ENCODE data around the gene SLC44A5.

Gene SLC44A5

GRCh38 chr1:75539230-75540116 is 71.4 kb downstream of the SLC44A5 start:
- Histone ChIP-seq H4K20me1 (no peaks in the 10 kb centered on the region), H3K4me2 (no peak overlapping the region)

GRCh38 chr1:75533085-75533484 is 77.8 kb downstream of the SLC44A5 start:
- Histone ChIP-seq H3K4me1 (no peaks in the 10 kb centered on the region), H3K27me3 (no peaks in the 10 kb centered on the region)

More at GRCh38 chr1:75539230-75540116, 71.4 kb downstream of the SLC44A5 start:
- Histone ChIP-seq H3K4me3 (no peak overlapping the region), H3K4me1 (no peaks in the 10 kb centered on the region), H3K36me3 (no peaks in the 10 kb centered on the region), H3K27ac (no peak overlapping the region), H3K27me3 (no peaks in the 10 kb centered on the region), H3K9me3 (replicated peaks in 1 of 11) (no peaks in the 10 kb centered on the region; a peak in 1 of 22 replicates), H3K9ac (no peak overlapping the region)
- no peak for TF ChIP-seq Cebpa-rat (IDR thresholded peaks at IDR 0.05)

GRCh38 chr1:75531570-75531969 is 79.3 kb downstream of the SLC44A5 start:
- Histone ChIP-seq H3K4me3 (no peak overlapping the region), H4K20me1 (no peaks in the 10 kb centered on the region), H3K27me3 (no peaks in the 10 kb centered on the region), H3K9ac (no peak overlapping the region), H3K4me2 (no peak overlapping the region), H3K9me3 (replicated peaks in 1 of 11) (no peaks in the 10 kb centered on the region; a peak in 1 of 22 replicates), H3K36me3 (no peaks in the 10 kb centered on the region), H3K27ac (no peak overlapping the region), H3K4me1 (no peaks in the 10 kb centered on the region)
- TF ChIP-seq Cebpa-rat (IDR thresholded peaks at IDR 0.05) = no peak

More at GRCh38 chr1:75533085-75533484, 77.8 kb downstream of the SLC44A5 start:
- TF ChIP-seq Cebpa-rat (IDR thresholded peaks at IDR 0.05) = no peak
- Histone ChIP-seq H3K4me3 (no peak overlapping the region), H3K36me3 (no peaks in the 10 kb centered on the region), H4K20me1 (no peaks in the 10 kb centered on the region), H3K4me2 (no peak overlapping the region), H3K9me3 (replicated peaks in 1 of 11) (no peaks in the 10 kb centered on the region; a peak in 1 of 22 replicates), H3K9ac (no peak overlapping the region), H3K27ac (no peak overlapping the region)

GRCh38 chr1:75529488-75529887 is 81.4 kb downstream of the SLC44A5 start:
- TF ChIP-seq Cebpa-rat (IDR thresholded peaks at IDR 0.05) = no peak
- no peak overlapping the region for H3K9ac ChIP-seq
- H3K4me1 ChIP-seq = no peaks in the 10 kb centered on the region
- H3K9me3 ChIP-seq (replicated peaks in 1 of 11) = no peaks in the 10 kb centered on the region
- H3K27ac ChIP-seq = no peak overlapping the region
- H3K36me3 ChIP-seq = no peaks in the 10 kb centered on the region
- no peaks in the 10 kb centered on the region for H3K27me3 ChIP-seq
- H3K4me3 ChIP-seq = no peak overlapping the region
- H4K20me1 ChIP-seq = no peaks in the 10 kb centered on the region
- H3K4me2 ChIP-seq = no peak overlapping the region

GRCh38 chr1:75528001-75528400 is 82.9 kb downstream of the SLC44A5 start:
- no peak overlapping the region for H3K4me2 ChIP-seq
- no peaks in the 10 kb centered on the region for H3K36me3 ChIP-seq
- no peak for TF ChIP-seq Cebpa-rat (IDR thresholded peaks at IDR 0.05)
- no peaks in the 10 kb centered on the region for H3K4me1 ChIP-seq
- no peaks in the 10 kb centered on the region for H4K20me1 ChIP-seq
- no peak overlapping the region for H3K9ac ChIP-seq
- H3K9me3 ChIP-seq (replicated peaks in 1 of 11) = peaks cover 0 to 8% (median 0%) of the 10 kb centered on the region in 11 experiments; a peak in 4 of 22 replicates
- H3K27ac ChIP-seq = no peak overlapping the region
- H3K27me3 ChIP-seq = no peaks in the 10 kb centered on the region
- H3K4me3 ChIP-seq = no peak overlapping the region

GRCh38 chr1:75522389-75522788 is 88.5 kb downstream of the SLC44A5 start:
- Histone ChIP-seq H3K27me3 (no peaks in the 10 kb centered on the region), H3K9ac (no peak overlapping the region), H3K9me3 (replicated peaks in 1 of 11) (peaks cover 0 to 8% (median 0%) of the 10 kb centered on the region in 11 experiments; a peak in 4 of 22 replicates), H3K4me2 (no peak overlapping the region), H3K4me1 (0 out of 20 replicates have a peak, but pooled peaks cover 0 to 3% (median 0%) of the 10 kb centered on the region in 10 experiments), H3K27ac (no peak overlapping the region), H3K4me3 (no peak overlapping the region), H3K36me3 (no peaks in the 10 kb centered on the region), H4K20me1 (no peaks in the 10 kb centered on the region)
- TF ChIP-seq Cebpa-rat (IDR thresholded peaks at IDR 0.05) = no peak

- no peak overlapping the region for H3K4me3 ChIP-seq
- H3K9me3 ChIP-seq (replicated peaks in 1 of 11) = peaks cover 0 to 8% (median 0%) of the 10 kb centered on the region in 11 experiments; a peak in 4 of 22 replicates
- H3K9ac ChIP-seq = no peak overlapping the region
- no peaks in the 10 kb centered on the region for H3K36me3 ChIP-seq
- no peaks in the 10 kb centered on the region for H4K20me1 ChIP-seq
- H3K4me1 ChIP-seq = 0 out of 20 replicates have a peak, but pooled peaks cover 0 to 7% (median 0%) of the 10 kb centered on the region in 10 experiments
- H3K27me3 ChIP-seq = no peaks in the 10 kb centered on the region
- no peak overlapping the region for H3K4me2 ChIP-seq
- no peak overlapping the region for H3K27ac ChIP-seq
- TF ChIP-seq Cebpa-rat (IDR thresholded peaks at IDR 0.05) = no peak
These were observed 89.3 kb downstream of the SLC44A5 start for GRCh38 chr1:75521658-75522057.

- TF ChIP-seq Cebpa-rat (IDR thresholded peaks at IDR 0.05) = no peak
- Histone ChIP-seq H3K4me3 (no peak overlapping the region), H3K27ac (no peak overlapping the region), H3K27me3 (no peaks in the 10 kb centered on the region), H4K20me1 (no peaks in the 10 kb centered on the region), H3K36me3 (no peaks in the 10 kb centered on the region), H3K4me2 (no peak overlapping the region), H3K4me1 (0 out of 20 replicates have a peak, but pooled peaks cover 0 to 7% (median 0%) of the 10 kb centered on the region in 10 experiments), H3K9ac (no peak overlapping the region), H3K9me3 (replicated peaks in 1 of 11) (peaks cover 0 to 8% (median 0%) of the 10 kb centered on the region in 11 experiments; a peak in 4 of 22 replicates)
These were observed 89.9 kb downstream of the SLC44A5 start for GRCh38 chr1:75520862-75521475.

GRCh38 chr1:75519651-75520427 is 91.1 kb downstream of the SLC44A5 start:
- no peak overlapping the region for H3K9ac ChIP-seq
- H3K4me1 ChIP-seq = 0 out of 20 replicates have a peak, but pooled peaks cover 0 to 7% (median 0%) of the 10 kb centered on the region in 10 experiments
- H4K20me1 ChIP-seq = no peaks in the 10 kb centered on the region
- no peaks in the 10 kb centered on the region for H3K27me3 ChIP-seq
- H3K9me3 ChIP-seq (replicated peaks in 1 of 11) = peaks cover 0 to 8% (median 0%) of the 10 kb centered on the region in 11 experiments; a peak in 4 of 22 replicates
- H3K36me3 ChIP-seq = no peaks in the 10 kb centered on the region
- no peak overlapping the region for H3K4me2 ChIP-seq
- no peak for TF ChIP-seq Cebpa-rat (IDR thresholded peaks at IDR 0.05)
- H3K27ac ChIP-seq = no peak overlapping the region
- no peak overlapping the region for H3K4me3 ChIP-seq

Data from BLaER1 treated with 17β-estradiol and CSF1 and Interleukin-3, amounts not matched to agents 10 nM and 100 nM (cell line).